OCI-LY1 (cell line): ENCODE measurements around the gene ST6GALNAC3.

ENCODE experiments used
- EZH2 ChIP-seq: fragments of 200-600 bp; sonication (generic), shearing (Covaris generic); IDR thresholded peaks from 2 replicates; pipeline ENCODE4 v1.8.0; 2017; ENCODE audit warnings: borderline replicate concordance, mixed run types, mild to moderate bottlenecking, antibody characterized with exemption, low read length, moderate library complexity, mixed read lengths
- TF ChIP-seq, protein P1 (sequence below): fragments of 200-600 bp; sonication (generic), shearing (Covaris generic); IDR thresholded peaks from 2 replicates; pipeline ENCODE4 v1.5.1; 2017; ENCODE audit warnings: mild to moderate bottlenecking, antibody characterized with exemption, low read length, moderate library complexity, mixed read lengths

- TF ChIP-seq, protein P1, sequence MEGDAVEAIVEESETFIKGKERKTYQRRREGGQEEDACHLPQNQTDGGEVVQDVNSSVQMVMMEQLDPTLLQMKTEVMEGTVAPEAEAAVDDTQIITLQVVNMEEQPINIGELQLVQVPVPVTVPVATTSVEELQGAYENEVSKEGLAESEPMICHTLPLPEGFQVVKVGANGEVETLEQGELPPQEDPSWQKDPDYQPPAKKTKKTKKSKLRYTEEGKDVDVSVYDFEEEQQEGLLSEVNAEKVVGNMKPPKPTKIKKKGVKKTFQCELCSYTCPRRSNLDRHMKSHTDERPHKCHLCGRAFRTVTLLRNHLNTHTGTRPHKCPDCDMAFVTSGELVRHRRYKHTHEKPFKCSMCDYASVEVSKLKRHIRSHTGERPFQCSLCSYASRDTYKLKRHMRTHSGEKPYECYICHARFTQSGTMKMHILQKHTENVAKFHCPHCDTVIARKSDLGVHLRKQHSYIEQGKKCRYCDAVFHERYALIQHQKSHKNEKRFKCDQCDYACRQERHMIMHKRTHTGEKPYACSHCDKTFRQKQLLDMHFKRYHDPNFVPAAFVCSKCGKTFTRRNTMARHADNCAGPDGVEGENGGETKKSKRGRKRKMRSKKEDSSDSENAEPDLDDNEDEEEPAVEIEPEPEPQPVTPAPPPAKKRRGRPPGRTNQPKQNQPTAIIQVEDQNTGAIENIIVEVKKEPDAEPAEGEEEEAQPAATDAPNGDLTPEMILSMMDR = no peak
- TF ChIP-seq EZH2 = no peak
Measured at GRCh38 chr1:76137746-76138145, 63.2 kb downstream of the ST6GALNAC3 start.
